Keratinocyte (primary cell): Measurements from ENCODE around the gene ATP7B. TPM values are rescaled to one million over a fixed set of nuclear protein-coding genes. Genes with fewer than 3 reads are reported as not detected.
"Not testable (repeated sequence)": the region's sequence is repeated elsewhere in the genome, so short reads cannot be mapped to it uniquely, and the experiment has no call there.

ENCODE experiments used
- DNase-seq: peaks from one replicate; pipeline ENCODE4 v3.0.0-alpha.2; 2011; ENCODE audit warnings: low read depth, missing footprints, low spot score
- FAIRE-seq: peaks from 2 replicates; lab custom pipeline; 2011; peaks lifted over from hg19 to GRCh38; lab: Jason Lieb, UNC
- H2AFZ ChIP-seq: 2 replicates; pipeline ENCODE4 v1.6.0; 2012; ENCODE audit warnings: low read length, control low read depth, inconsistent platforms; ENCODE audit not compliant: control insufficient read depth
- H3K27ac ChIP-seq: 2 replicates; pipeline ENCODE4 v1.5.1; 2011; ENCODE audit warnings: low read length; ENCODE audit not compliant: control insufficient read depth, insufficient read depth
- H3K27me3 ChIP-seq: 3 replicates; pipeline ENCODE4 v1.6.0; 2011; ENCODE audit warnings: low read length; ENCODE audit not compliant: control insufficient read depth, insufficient read depth; ENCODE audit errors: extremely low read depth
- H3K36me3 ChIP-seq, 2 experiments: 2 replicates in 1 of 2; 3 replicates in 1 of 2; pipeline ENCODE4 v1.5.1; 2011; ENCODE audit warnings: low read length in 2 of 2, mild to moderate bottlenecking in 1 of 2; ENCODE audit not compliant: control insufficient read depth in 2 of 2, insufficient read depth in 2 of 2; ENCODE audit errors: extremely low read depth in 1 of 2
- H3K4me1 ChIP-seq: 3 replicates; pipeline ENCODE4 v1.5.1; 2011; ENCODE audit warnings: low read length; ENCODE audit not compliant: control insufficient read depth, insufficient read depth; ENCODE audit errors: extremely low read depth
- H3K4me2 ChIP-seq: 3 replicates; pipeline ENCODE4 v1.6.0; 2011; ENCODE audit warnings: low read depth, low read length; ENCODE audit not compliant: control insufficient read depth, insufficient read depth; ENCODE audit errors: extremely low read depth
- H3K4me3 ChIP-seq, 3 experiments: fragments of 200-600 bp in 1 of 3; sonication (generic) in 1 of 3; 2 replicates in 2 of 3; 3 replicates in 1 of 3; pipeline ENCODE4 v1.5.1; 2011 to 2016; ENCODE audit warnings: low read length in 3 of 3, mild to moderate bottlenecking in 3 of 3, control low read depth in 2 of 3, inconsistent platforms in 1 of 3, low read depth in 1 of 3, mixed read lengths in 1 of 3, mixed run types in 1 of 3, moderate library complexity in 1 of 3; ENCODE audit not compliant: control insufficient read depth in 2 of 3, insufficient read depth in 2 of 3; ENCODE audit errors: extremely low read depth in 1 of 3
- H3K79me2 ChIP-seq: 2 replicates; pipeline ENCODE4 v1.6.0; 2012; ENCODE audit warnings: low read length; ENCODE audit not compliant: control insufficient read depth, insufficient read depth
- H3K9ac ChIP-seq: 3 replicates; pipeline ENCODE4 v1.6.0; 2011; ENCODE audit warnings: low read length; ENCODE audit not compliant: control insufficient read depth, insufficient read depth; ENCODE audit errors: extremely low read depth
- H3K9me1 ChIP-seq: 3 replicates; pipeline ENCODE4 v1.6.0; 2011; ENCODE audit warnings: low read length; ENCODE audit not compliant: control insufficient read depth, insufficient read depth; ENCODE audit errors: extremely low read depth
- H3K9me3 ChIP-seq: 2 replicates; pipeline ENCODE4 v1.5.1; 2012; ENCODE audit warnings: low read depth, low read length; ENCODE audit not compliant: control insufficient read depth
- H4K20me1 ChIP-seq: 3 replicates; pipeline ENCODE4 v1.6.0; 2011; ENCODE audit warnings: low read length; ENCODE audit not compliant: control insufficient read depth, insufficient read depth; ENCODE audit errors: extremely low read depth
- EZH2 ChIP-seq: IDR thresholded peaks from one replicate; pipeline ENCODE4 v1.6.1; 2012; ENCODE audit warnings: inconsistent platforms, mild to moderate bottlenecking, low read length, moderate library complexity
- dilution Hi-C: fragments of 300-500 bp; cut with MboI; formaldehyde crosslinking; loops from one replicate; pipeline ENCODE4 v1.7.0; 2020; ENCODE audit warnings: low sequenced_read_pairs; ENCODE audit not compliant: extremely low pct_ligation_motif_present
- polyA plus RNA-seq, 5 experiments: library from polyadenylated mRNA; depleted of rRNA in 3 of 5; stranded (reverse) in 3 of 5; stranded (forward) in 1 of 5; unstranded in 1 of 5; fragments of >200 nt; gene quantifications; 1 replicate in 1 of 5; 2 replicates in 3 of 5; 3 replicates in 1 of 5; pipeline versions ENCODE4 v1.2.1 to v1.2.3, GENCODE V29; 2011 to 2012; ENCODE audit warnings: missing spikeins in 2 of 5, low read depth in 1 of 5, low replicate concordance in 1 of 5
- TF ChIP-seq, protein P1 (sequence below), 3 experiments: IDR thresholded peaks in 1 of 3; conservative IDR thresholded peaks in 1 of 3; optimal IDR thresholded peaks in 1 of 3; 2 replicates in 2 of 3; 3 replicates in 1 of 3; pipeline versions ENCODE3 to v1.5.1; 2011; ENCODE audit warnings: low read length in 3 of 3, mild to moderate bottlenecking in 3 of 3, moderate library complexity in 2 of 3, control low read depth in 1 of 3, inconsistent platforms in 1 of 3; ENCODE audit not compliant: insufficient read depth in 2 of 3; ENCODE audit errors: extremely low read depth in 1 of 3

The ATP7B gene
- polyA plus RNA-seq, 1 donor (not counting 4 experiments of a cell fraction or from before 2014, with no cell fraction given) = 5.2 TPM

DNA sequence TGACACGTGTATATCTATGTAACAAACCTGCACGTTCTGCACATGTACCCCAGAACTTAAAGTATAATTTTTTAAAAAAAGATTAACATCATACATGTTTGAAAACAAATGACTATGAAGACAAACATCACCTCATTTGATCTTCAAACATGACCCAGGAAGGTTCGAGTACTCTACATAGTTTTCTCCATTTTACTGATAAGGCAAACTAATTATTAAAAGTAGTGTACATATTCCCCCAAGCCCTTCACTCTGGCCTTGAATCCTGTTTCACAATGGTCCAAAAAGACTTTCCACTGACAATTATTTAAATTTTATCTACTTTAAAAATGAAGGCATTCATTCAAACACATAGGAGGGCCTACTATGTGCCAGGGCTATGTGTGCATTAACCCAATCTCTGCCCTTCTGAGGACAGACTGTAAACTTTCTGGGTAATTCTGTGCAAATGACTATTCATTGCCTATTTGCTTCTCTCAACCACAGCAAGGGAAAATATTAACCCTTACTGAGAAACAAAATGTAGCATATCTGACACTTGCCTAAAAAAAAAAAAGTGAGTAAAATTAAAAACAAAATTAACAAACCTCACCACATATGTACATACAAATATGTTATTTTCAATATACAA is 22.1 kb downstream of the ATP7B start:
- no peaks in the 10 kb centered on the region for H3K79me2 ChIP-seq
- no peak for FAIRE-seq
- no peaks in the 10 kb centered on the region for H3K36me3 ChIP-seq
- no peaks in the 10 kb centered on the region for H3K4me1 ChIP-seq
- H3K27me3 ChIP-seq = no peaks in the 10 kb centered on the region
- DNase-seq = no peak
- no peak overlapping the region for H3K9ac ChIP-seq
- dilution Hi-C loops = no loop called here
- H3K9me3 ChIP-seq = no peaks in the 10 kb centered on the region
- TF ChIP-seq, protein P1, sequence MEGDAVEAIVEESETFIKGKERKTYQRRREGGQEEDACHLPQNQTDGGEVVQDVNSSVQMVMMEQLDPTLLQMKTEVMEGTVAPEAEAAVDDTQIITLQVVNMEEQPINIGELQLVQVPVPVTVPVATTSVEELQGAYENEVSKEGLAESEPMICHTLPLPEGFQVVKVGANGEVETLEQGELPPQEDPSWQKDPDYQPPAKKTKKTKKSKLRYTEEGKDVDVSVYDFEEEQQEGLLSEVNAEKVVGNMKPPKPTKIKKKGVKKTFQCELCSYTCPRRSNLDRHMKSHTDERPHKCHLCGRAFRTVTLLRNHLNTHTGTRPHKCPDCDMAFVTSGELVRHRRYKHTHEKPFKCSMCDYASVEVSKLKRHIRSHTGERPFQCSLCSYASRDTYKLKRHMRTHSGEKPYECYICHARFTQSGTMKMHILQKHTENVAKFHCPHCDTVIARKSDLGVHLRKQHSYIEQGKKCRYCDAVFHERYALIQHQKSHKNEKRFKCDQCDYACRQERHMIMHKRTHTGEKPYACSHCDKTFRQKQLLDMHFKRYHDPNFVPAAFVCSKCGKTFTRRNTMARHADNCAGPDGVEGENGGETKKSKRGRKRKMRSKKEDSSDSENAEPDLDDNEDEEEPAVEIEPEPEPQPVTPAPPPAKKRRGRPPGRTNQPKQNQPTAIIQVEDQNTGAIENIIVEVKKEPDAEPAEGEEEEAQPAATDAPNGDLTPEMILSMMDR (optimal IDR thresholded peaks at IDR 0.05 in 1 of 3, IDR thresholded peaks at IDR 0.05 in 1 of 3, conservative IDR thresholded peaks at IDR 0.05 in 1 of 3; ENCODE audit: extremely low read depth in 1 of 3, insufficient read depth in 2 of 3, low read length in 3 of 3) = no peak
- TF ChIP-seq EZH2 = no peak
- H4K20me1 ChIP-seq = no peaks in the 10 kb centered on the region
- no peaks in the 10 kb centered on the region for H3K9me1 ChIP-seq
- H3K4me2 ChIP-seq = no peak overlapping the region
- H3K4me3 ChIP-seq = no peak overlapping the region
- no peak overlapping the region for H3K27ac ChIP-seq
- no peak overlapping the region for H2AFZ ChIP-seq

DNA sequence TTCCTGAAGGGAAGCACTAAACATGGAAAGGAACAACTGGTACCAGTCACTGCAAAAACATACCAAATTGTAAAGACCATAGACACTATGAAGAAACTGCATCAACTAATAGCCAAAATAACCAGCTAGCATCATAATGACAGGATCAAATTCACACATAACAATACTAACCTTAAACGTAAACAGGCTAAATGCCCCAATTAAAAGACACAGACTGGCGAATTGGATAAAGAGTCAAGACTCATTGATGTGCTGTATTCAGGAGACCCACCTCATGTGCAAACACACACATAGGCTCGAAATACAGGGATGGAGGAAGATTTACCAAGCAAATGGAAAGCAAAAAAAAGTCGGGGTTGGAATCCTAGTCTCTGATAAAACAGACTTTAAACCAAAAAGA is 26.3 kb downstream of the ATP7B start:
- H3K27ac ChIP-seq, DNase-seq, H3K9ac ChIP-seq, dilution Hi-C loops, H3K4me2 ChIP-seq, FAIRE-seq, H3K36me3 ChIP-seq, H3K4me3 ChIP-seq, H3K4me1 ChIP-seq, H3K27me3 ChIP-seq, H3K9me1 ChIP-seq, H2AFZ ChIP-seq, H4K20me1 ChIP-seq, H3K9me3 ChIP-seq, H3K79me2 ChIP-seq: not testable (repeated sequence)

DNA sequence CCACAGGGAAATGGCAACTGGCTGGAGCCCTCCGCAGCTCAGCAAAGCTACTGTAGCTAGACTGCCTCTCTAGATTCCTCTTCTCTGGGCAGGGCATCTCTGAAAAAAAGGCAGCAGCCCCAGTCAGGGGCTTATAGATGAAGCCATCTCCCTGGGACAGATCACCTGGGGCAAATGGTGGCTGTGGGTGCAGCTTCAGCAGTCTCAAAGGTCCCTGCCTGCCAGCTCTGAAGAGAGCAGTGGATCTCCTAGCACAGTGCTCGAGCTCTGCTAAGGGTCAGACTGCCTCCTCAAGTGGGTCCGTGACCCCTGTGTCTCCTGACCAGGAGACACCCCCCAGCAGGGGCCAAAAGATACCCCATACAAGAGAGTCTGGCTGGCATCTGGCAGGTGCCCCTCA is 28.0 kb downstream of the ATP7B start:
- H3K36me3 ChIP-seq, H4K20me1 ChIP-seq, H3K79me2 ChIP-seq, H3K27ac ChIP-seq, H3K9ac ChIP-seq, H3K4me1 ChIP-seq, H3K9me1 ChIP-seq, H3K4me3 ChIP-seq, DNase-seq, H3K4me2 ChIP-seq, H2AFZ ChIP-seq, H3K27me3 ChIP-seq, H3K9me3 ChIP-seq, FAIRE-seq, dilution Hi-C loops: not testable (repeated sequence)
